Measurements from ENCODE around the gene TEX48.

- no peak for TF ChIP-seq EZH2phosphoT487 (IDR thresholded peaks at IDR 0.05; ENCODE audit: unreplicated experiment)
- TF ChIP-seq POLR2AphosphoS5 (IDR thresholded peaks at IDR 0.05; ENCODE audit: low read depth): no peak
- no peak for TF ChIP-seq EZH2 (IDR thresholded peaks at IDR 0.05; ENCODE audit: low read depth, unreplicated experiment)
- no peak for TF ChIP-seq CTCF (conservative IDR thresholded peaks at IDR 0.05; ENCODE audit: low read depth in 2 of 2)
- no peak for TF ChIP-seq REST (IDR thresholded peaks at IDR 0.05; ENCODE audit: unreplicated experiment)
- no peak for TF ChIP-seq ETS1 (IDR thresholded peaks at IDR 0.05)
- TF ChIP-seq JUNB (IDR thresholded peaks at IDR 0.05; ENCODE audit: unreplicated experiment): no peak
- no peak for TF ChIP-seq STAT1 (IDR thresholded peaks at IDR 0.05; ENCODE audit: unreplicated experiment)
- no peak for TF ChIP-seq CREB1 (CRISPR knock-in tag; IDR thresholded peaks at IDR 0.05; ENCODE audit: low read depth)
- no peak for TF ChIP-seq ZNF114 (CRISPR knock-in tag; IDR thresholded peaks at IDR 0.05)
Observed at GRCh38 chr9:114633438-114634089, 48.4 kb downstream of the TEX48 start.
